ENCODE results near the gene PTGDR2.

The PTGDR2 gene

DNA sequence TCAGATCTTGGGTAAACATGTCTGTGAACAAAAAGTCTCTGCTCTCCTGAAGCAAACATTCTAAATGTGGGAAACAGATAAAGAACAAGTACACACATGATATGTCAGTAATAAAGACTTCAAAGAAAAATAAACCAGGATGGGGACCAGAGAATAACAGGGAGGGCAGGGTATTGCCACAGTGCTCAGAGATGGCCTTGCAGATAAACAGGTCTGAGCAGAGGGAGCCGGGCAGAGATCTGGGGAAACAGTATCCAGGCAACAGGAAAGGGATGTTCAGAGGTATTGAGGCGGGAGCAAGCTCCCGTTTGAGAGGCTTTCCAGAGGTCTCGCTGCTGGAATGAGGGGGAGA is 10.9 kb downstream of the PTGDR2 start:
- TF ChIP-seq, protein P1, sequence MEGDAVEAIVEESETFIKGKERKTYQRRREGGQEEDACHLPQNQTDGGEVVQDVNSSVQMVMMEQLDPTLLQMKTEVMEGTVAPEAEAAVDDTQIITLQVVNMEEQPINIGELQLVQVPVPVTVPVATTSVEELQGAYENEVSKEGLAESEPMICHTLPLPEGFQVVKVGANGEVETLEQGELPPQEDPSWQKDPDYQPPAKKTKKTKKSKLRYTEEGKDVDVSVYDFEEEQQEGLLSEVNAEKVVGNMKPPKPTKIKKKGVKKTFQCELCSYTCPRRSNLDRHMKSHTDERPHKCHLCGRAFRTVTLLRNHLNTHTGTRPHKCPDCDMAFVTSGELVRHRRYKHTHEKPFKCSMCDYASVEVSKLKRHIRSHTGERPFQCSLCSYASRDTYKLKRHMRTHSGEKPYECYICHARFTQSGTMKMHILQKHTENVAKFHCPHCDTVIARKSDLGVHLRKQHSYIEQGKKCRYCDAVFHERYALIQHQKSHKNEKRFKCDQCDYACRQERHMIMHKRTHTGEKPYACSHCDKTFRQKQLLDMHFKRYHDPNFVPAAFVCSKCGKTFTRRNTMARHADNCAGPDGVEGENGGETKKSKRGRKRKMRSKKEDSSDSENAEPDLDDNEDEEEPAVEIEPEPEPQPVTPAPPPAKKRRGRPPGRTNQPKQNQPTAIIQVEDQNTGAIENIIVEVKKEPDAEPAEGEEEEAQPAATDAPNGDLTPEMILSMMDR (IDR thresholded peaks at IDR 0.05; ENCODE audit: low read depth, low read length, missing control alignments): no peak
- peak overlapping the region; percentile 100 for H3K4me3 ChIP-seq (replicated peaks; ENCODE audit: low read depth, low read length)
- DNase-seq (ENCODE audit: extremely low read depth, low read depth): no peak

DNA sequence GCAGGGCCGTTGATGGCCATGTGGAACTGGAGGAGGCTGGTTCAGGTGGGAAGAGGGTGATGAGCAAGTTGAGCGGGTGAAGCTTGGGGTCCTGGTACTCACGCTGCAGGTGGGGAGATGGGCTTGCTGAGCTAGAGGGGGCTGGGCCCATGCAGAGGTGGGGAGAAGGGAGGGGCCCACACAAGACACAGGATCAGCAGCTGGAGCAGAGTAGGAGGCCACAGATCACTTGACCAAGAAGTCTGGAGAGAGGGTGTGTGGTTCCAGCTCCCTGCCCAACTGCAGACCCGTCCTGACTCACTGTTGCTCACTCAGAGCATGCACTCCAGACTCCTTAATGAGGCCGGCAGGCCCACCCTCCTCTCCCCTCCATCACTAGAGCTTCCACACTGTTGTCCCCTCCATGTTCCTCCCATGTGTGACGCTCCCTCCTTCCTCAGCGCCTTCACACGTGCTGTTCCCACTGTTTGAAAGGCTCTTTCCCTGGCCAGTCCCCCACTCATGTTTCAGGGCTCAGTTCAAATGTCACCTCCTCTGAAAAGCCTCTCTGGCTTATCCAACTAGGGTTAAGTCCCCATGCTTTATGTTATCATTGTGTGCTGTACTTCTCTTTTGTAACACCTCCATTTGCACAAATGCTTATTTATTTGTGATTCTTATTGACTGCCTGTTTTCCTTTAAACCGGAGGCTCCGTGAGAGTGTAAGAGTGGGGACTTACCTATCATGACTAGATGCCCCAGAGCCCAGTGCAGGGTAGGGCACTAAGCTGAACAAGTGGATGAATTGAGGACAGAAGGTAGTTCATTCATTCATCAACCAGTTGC is 11.5 kb downstream of the PTGDR2 start:
- no peak for DNase-seq (ENCODE audit: extremely low read depth, low read depth)
- H3K4me3 ChIP-seq (replicated peaks; ENCODE audit: low read depth, low read length): peak overlapping the region; percentile 100
- TF ChIP-seq, protein P1 (IDR thresholded peaks at IDR 0.05; ENCODE audit: low read depth, low read length, missing control alignments): no peak

DNA sequence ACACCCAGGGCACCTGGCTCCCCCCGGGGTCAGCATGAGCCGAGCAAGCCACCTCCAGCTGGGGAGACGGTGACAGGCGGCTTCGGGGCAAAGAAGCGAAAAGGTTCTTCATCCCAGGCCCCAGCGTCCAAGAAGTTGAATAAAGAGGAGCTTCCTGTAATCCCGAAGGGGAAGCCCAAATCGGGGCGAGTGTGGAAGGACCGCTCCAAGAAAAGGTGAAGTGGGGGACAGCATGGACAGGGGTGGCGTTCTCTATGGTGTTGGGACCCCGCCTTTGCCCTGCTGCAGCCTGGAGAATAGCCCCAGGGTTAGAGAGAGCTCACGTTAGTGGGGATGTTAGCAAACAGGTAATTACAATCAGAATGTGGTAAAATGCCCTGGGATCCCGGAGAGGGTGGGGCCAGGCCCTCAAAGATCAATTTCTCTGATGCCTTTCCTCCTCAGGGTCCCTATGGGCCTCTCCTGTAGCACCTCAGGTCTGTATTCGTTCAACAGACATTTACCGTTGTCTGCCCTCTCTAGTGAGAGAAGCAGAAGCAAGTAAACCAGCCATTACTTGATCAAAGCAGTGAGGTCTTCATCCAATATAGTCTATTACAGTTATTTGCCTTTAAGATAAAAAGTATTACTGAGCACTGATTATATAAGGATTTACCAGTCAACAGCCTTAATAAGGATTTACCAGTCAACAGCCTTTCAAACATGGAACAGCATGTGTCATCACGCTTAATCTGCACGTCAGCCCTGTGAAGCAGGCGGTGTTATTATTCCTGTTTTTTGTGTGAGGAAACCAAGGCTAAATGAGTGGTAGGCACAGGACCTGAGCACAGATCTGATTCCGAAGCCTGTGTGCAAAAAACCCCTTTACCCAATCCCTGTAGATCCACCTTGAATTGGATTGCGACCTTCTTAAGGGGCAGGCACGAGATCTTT is 12.8 kb downstream of the PTGDR2 start:
- peak overlapping the region; percentile 100 for H3K4me3 ChIP-seq (replicated peaks; ENCODE audit: low read depth, low read length)
- no peak for DNase-seq (ENCODE audit: extremely low read depth, low read depth)
- TF ChIP-seq, protein P1 (IDR thresholded peaks at IDR 0.05; ENCODE audit: low read depth, low read length, missing control alignments): no peak

DNA sequence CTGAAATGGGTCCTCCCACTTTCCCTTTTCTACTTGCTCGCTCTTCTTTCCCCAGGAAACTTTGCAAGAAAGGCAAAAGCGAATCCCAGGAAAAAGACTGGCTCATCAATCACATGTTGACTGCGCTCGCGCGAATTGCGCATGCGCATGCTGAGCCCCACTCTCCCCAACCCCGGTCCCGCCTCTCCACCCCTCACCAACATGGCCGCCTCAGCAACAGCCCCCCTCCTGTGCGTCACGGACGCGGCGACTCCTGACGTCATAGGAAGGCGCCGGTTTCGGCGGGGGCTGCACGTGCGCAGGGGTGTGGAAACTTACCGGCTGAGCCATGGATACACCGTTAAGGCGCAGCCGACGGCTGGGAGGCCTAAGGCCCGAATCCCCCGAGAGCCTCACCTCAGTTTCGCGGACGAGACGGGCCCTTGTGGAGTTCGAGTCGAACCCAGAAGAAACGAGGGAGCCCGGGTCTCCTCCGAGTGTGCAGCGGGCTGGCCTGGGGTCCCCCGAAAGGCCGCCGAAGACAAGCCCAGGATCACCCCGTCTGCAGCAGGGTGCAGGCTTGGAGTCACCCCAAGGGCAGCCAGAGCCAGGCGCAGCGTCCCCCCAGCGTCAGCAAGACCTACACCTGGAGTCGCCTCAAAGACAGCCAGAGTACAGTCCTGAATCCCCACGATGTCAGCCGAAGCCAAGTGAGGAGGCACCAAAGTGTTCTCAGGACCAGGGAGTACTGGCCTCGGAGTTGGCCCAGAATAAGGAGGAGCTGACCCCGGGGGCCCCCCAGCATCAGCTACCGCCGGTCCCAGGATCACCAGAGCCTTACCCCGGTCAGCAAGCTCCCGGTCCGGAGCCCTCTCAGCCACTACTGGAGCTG is 13.7 kb downstream of the PTGDR2 start, which contains the start of gene CCDC86:
CCDC86 (plus strand) TSS at position 317 of the 871 bp plus-strand sequence; CDS start at position 329, 12 bp downstream.
- peak; percentile 87 for DNase-seq (ENCODE audit: extremely low read depth, low read depth)
- peak within 1 kb of the TSS; percentile 100 for H3K4me3 ChIP-seq (replicated peaks; ENCODE audit: low read depth, low read length)
- TF ChIP-seq, protein P1 (IDR thresholded peaks at IDR 0.05; ENCODE audit: low read depth, low read length, missing control alignments): no peak

DNA sequence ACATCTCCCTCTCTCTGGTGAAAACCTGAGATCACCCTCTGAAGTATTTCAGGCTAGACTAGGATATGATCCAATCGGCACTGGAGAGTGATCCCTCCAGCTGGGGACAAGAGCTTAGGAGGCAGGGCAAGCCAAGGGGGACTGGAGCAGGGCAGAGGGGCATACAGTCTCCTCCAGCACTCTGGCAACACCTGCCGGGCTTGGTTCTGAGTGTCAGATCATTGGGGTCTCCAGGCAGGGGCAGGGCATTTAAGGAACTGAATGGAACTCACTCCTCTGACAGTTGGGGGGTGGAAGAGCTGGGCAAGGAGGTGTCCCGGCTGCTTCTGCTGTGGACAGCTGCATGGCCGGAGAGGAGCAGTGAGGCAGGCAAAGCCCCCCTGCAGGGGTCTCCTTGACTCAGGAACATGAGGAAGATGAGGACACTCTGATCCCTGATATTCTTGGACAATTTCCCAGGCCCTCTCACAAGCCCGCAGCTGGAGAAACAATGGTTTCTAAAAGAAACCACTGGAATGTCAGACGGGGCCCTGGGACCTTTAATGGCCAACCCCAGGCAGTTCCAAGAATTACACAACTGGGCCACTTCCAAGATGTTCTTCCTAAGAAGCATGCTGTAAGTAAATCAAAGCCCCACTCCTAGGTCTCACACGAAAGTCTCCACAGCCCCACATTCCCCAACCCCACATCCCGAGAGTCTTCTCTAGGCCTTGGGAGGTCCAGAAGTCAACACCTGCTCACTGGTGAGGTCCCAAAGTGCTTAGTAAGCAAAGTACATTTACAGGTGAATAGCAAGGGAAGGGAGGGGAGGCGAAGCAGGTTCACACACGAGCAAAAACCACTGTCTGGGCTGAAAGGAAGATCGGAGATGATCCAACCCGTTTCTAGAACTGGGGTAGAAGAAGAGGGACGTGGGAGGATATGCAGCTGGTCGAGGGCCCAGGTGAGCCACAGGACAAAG is 15.0 kb downstream of the PTGDR2 start:
- H3K4me3 ChIP-seq (replicated peaks; ENCODE audit: low read depth, low read length): no peak overlapping the region
- DNase-seq (ENCODE audit: extremely low read depth, low read depth): peak; percentile 43
- TF ChIP-seq, protein P1 (IDR thresholded peaks at IDR 0.05; ENCODE audit: low read depth, low read length, missing control alignments): no peak

Data from HFF-Myc (cell line).